GM18505 (cell line): ENCODE results near the gene ATP6V0D1.

Experiments used
- ATAC-seq: cut with Tn5 transposase; IDR thresholded peaks from one replicate; pipeline ENCODE4 v1.9.1; 2021; ENCODE audit not compliant: unreplicated experiment
- POLR2A ChIP-seq: IDR thresholded peaks from 4 replicates; pipeline ENCODE4 v1.6.1; 2011; ENCODE audit warnings: borderline replicate concordance; ENCODE audit not compliant: insufficient read depth, insufficient read length; ENCODE audit errors: extremely low read depth

ATP6V0D1 gene

DNA sequence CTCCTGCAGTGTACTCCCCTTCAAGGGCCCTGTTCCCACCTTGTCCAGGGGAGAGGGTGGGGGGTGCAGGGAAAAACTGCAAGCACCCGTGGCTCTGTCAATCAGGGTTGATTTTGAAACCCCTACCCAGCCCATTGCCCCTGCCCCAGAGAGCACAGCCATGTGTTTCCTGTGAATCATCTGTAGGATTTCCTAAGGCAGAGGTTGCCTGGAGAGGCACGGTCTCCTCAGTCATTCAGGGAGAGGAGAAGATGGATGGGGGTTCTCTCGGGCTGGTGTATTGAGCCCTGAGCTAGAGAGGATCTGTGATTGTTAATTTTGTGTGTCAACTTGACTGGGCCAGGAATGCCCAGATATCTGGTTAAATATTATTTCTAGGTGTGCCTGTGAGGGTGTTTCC, 5.8 kb upstream of the ATP6V0D1 start:
- no peak for ATAC-seq
- TF ChIP-seq POLR2A = no peak

DNA sequence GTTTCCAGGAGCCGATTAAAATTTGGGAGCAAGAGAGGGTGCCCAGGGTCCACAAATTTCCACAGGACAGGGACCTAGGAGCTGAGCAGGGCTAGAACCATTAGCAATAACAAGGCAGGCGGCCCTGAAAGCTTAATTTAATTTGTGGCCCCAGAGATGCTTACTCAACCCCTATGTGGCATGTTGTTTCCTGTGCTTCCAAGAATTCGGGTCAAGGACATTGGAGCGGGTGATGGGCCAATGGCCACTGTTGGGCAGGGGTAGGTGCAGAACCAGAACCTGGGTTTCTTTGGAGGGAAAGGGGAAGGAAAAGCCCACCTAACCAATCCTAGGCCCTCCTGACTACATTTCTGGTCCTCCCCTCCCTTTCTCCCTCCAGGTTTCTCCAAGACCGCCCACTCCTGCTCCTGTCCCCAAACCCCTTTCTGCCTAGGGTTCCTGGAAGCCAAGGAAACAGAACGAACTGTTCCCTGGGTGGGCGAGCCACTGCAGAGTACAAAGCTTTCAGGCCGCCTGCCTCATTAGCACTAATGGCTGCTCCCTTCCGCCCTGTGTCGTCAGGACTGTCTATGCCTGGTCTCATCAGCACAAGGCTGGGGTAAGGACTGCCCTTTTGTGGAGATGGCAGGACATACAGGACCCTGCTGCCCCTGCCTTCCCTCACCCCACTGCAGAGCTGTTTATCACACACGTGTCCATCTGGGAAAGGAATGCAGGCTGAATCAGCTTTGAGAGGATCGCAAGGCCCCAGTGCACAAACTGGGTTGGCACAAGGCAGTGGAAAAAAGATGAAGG, 3.0 kb upstream of the ATP6V0D1 start:
- no peak for ATAC-seq
- TF ChIP-seq POLR2A = no peak

DNA sequence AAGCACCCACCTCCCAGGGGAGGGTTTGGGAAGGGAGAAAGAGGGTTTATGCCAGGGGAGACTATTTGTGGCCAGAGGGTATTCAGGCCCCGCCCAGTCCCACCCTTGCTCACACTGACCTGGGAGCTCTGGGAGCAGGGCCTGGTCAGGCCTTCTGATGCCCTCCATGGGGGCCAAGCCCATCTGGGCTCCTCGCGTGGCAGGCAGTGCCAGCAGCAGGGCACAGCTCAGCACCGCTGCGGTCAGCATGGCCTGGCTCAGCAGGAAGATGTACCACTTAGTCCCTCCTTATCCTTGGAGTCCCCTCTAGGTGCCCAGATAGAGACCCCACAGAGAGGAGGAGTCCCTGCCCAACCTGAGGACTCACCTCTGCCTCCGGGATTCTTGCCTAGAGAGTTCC, 2.2 kb upstream of the ATP6V0D1 start, which contains the start of gene AGRP:
Gene AGRP (minus strand): TSS at position 398 of the 400 bp plus-strand sequence. CDS start 149 bp downstream, at position 249.
- TF ChIP-seq POLR2A = no peak
- ATAC-seq = no peak

DNA sequence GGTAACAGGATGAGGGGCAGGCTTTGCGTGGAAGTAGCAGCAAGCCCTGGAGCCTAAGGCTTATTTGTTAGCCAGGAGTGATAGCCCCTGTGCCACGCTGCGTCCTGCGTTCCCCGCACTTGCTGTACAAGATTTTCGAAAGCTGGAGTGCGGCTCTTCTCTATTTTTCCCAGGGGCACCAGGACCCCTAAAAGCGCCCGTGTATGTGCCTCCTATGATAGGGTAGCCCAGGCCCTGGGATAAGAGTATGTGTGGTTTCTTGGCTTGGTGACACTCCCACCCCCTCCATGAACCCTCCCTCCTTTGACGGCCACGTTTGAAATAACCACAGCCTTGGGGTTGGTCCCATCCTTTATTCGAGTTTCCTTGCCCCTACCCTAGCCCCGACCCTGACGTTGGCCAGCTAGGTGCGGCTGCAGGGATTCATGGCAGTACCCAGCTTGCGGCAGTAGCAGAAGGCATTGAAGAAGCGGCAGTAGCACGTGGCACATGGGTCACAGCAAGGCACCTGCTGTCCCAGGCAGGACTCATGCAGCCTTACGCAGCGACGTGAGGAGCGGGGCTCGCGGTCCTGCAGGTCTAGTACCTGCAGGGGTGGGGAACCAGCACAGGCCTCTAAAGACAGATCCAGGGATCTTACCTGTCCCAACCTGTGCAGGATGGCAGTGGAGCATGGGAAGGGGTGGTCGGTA, 1.4 kb upstream of the ATP6V0D1 start:
- no peak for ATAC-seq
- TF ChIP-seq POLR2A = no peak

DNA sequence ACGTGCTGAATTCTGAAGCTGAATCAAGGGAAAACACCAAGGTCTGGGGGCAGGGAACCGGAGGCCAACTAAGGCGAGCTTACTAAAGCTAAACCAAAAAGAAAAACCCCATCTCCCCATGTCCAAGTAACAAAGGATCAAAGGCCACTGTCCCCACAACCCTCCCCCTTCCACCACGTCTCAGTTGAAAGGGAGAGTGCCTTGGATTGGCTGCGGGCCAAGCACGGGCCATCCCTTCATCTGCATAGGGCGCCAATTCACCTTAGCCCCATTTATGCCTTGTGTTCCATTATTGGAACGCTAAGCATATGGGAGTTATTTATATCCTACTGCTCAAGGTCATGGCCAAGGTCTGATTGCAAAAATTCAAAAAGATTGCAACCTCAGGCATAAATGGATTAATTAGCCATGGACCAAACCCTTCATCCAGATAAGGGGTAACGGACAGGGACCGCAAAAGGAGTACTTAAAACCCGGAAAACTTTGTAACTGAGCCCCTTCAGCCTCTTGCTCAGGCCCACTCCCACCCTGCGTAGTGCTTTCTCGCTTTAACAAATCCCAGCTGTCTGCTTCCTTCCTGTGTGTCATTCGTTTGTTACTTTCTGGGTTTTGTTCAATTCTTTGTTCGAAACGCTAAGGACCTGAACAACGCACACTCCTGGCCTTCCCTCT, 740 bp upstream of the ATP6V0D1 start:
- ATAC-seq = no peak
- TF ChIP-seq POLR2A = no peak

DNA sequence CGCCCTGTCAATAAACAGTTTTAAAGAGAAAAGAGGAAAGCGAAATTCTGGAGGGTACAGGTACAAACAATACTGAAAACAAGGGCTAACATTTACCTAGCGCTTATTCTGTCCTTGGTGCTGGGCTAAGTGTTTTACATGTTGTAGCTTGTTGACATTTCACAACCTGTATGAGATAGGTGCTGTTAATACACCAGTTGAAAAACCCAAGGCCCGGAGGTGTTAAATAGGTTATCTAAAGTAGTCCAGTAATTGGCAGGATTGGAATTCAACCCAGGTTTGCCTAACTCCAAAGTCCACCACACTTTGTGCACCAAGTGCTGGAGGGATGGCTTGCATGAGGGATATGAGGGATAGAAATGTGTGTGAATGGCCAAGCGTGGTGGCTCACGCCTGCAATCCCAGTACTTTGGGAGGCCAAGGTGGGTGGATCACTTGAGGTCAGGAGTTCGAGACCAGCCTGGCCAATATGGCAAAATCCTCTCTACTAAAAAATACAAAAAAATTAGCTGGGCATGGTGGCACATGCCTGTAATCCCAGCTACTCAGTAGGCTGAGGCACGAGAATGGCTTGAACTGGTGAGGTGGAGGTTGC, 2.9 kb downstream of the ATP6V0D1 start:
- TF ChIP-seq POLR2A = no peak
- ATAC-seq = no peak

DNA sequence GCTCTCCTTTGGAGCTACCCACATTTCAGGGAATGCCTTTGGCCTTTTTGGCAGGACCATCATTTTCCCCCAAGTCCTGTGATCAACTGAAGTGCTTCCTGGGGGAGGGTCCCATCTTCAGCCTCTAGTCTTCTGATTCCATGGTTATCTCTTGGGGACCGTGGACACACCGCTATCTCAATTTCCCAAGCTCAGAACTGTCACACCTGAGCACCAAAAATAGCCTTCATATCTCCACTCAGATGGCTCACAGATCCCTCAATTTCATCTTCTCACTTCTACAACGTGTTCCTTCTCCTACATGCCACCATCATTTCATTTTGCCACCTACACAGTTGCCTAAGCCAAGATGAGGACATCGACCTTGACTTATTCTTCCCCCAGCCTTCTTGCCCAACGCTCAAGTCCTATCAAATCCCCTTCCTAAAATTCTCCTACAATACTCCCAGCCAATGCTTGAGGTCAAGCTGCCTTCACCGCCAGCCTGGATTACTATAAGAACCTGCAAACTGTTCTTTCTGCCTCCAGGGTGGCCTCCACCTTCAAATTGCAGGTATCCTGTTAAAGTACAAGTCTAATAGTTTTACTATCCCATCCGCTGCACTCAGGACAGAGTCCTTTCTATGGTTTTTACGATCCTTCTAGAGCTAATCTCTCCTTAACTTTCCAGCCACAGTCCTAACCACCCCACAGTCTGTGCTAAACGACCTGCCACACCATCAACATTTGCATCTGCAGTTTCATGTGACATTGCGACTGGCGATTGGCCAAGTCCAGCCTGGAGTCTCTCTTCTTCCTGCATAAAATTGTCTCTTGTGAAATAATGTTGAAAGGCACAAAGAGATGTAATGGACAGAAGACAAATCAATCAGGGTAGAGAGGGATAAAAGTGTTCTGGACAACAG, 6.2 kb downstream of the ATP6V0D1 start:
- ATAC-seq = no peak
- no peak for TF ChIP-seq POLR2A

DNA sequence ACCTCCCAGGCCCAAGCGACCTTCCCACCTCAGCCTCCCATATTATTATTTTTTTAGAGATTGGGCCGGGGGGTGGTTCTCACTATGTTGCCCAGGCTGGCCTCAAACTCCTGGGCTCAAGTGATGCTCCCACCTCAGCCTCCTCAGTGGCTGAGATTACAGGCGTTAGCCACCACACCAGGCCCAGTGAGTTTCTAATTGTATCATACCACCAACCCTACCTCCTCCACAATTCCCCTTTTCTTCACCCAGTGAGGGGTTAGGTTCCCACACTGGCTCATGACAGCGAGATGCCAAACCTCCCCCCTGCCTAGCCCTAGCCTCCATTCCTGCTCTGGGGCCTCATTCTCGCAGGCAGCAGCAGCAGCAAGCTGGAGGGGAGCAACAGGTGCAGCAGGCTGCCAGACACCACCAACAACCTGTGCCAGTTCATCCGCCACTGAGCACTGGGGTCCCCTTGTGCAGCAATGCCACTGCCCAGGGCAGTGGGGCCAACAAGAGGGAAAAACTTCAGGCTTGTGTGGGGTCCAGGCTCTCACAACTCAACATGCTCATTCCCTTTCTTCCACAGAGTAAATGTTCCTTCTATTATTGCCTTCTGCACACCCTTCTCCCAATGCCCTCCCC, 9.1 kb downstream of the ATP6V0D1 start:
- no peak for ATAC-seq
- no peak for TF ChIP-seq POLR2A

DNA sequence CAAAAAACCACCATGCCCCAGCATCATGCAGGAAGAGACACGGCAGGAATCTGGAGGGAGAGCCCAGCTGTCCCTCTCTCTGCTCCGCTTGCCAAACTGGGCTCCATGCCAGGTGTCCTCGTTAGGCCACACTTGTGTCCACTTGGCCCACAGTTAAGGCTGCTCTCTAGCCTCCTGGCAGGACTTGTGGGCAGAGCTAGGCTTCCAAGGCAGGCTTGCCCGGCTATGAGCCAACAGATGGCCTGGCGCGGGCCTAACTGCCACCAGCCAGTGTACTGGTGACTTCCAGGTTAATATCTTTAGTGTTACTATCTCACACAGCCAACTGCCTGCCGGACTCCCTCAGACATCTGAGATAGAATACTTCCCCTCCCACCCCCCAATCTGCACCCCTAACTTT, 10.6 kb downstream of the ATP6V0D1 start:
- TF ChIP-seq POLR2A = no peak
- ATAC-seq = no peak

DNA sequence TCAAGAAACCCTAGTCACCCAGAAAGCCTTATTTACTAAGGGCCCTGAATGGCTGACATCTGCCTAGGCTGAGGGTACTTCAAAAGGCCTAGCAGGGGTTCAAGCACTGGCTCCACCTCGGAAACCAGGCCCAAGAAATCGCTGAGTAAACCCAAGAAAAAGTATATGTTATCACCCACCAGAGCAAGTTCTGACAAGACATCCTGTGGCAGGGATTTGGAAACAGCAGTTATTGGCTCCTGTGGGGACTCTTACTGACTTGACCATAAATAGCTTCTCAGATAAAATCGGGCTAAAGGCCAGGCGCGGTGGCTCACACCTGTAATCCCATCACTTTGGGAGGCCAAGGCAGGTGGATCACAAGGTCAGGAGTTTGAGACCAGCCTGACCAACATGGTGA, 12.2 kb downstream of the ATP6V0D1 start:
- ATAC-seq = no peak
- no peak for TF ChIP-seq POLR2A

DNA sequence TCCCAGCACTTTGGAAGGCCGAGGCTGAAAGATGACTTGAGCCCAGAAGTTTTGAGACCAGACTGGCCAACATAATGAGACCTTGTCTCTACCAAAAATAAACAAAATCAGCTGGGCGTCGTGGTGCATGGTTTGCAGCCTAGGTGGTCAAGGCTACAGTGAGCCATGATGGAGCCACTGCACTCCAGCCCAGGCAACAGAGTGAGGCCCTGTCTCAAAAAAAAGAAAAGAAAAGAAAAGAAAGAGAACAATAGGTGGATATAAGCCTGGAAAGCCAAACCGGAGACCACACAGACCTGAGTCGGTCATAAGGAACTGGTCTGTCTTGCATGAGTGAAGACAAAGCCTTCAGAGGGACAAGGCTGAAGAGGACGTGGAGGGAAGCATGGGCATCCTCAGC, 14.4 kb downstream of the ATP6V0D1 start:
- TF ChIP-seq POLR2A = no peak
- no peak for ATAC-seq

DNA sequence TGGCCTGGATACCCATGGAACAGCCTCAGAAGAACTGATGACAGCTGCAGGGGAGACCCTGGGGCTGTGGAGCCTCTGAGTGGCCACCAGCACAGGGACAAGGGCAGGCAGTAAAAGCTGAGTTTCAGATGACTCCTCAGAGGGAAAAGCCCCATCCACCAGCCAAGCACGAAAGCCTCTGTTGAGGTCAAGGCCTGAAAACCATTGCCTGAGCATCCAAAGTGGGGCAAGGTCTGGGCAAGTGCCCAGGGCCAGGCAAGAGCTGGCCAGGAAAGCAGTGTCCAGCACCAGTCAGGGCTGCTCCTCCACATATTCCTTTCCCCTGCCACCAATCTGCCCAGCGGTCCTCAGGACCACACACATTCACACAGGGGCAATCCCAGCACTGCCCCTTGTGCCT, 16.4 kb downstream of the ATP6V0D1 start:
- no peak for TF ChIP-seq POLR2A
- no peak for ATAC-seq
